ENCODE measurements around the gene SLC9A3. TPM values are rescaled to one million over a fixed set of nuclear protein-coding genes. Genes with fewer than 3 reads are reported as not detected.

SLC9A3 gene
- polyA plus RNA-seq, 1 experiment: 0.76 TPM

DNA sequence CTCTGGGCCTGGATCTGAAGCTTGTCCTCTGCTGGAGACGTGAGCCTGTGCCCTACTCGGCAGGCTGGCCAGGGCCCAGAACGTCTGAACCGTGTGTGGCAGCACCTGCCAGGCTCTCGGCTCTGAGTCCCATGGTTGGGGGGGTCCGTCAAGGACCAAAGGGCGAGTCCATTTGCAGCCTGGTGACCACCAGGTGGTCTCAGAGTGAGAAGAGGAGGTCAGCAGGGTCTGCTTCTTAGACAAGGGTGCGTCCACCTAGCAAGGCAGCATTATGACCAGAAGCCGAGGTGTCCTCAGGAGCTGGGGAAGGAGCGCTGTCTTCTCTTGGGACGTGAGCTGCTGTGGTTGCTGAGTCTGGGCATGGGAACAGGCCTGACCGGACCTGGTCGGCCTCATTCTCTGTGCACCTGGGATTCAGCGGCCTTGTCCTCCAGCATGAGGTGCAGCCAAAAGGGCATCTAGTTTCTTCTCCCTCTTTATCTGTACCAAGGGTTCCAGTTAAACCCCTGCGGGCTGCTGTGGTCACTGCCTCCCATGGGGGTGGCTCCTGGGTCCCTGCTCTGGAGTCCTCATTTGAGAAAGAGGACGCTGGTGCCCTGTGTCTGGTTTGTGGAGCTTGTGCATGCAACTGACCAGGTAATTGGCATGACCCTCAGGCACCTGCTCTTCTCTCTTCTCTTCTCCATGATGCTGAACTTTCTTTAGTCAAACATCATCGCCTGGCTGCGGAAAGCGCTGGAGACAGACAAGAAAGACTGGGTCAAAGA, 66.9 kb downstream of the SLC9A3 start:
- CTCF ChIA-PET: interaction anchor here (0.8 kb wide), 1 partner anchor 11 kb away, joined by 3 read pairs; no protein-coding TSS in a partner anchor
- Histone ChIP-seq H3K27ac (ENCODE audit: low read depth, low read length) (no peak overlapping the region), H3K27me3 (ENCODE audit: control insufficient read depth, insufficient read depth, low read length) (no peaks in the 10 kb centered on the region), H3K9me3 (ENCODE audit: control insufficient read depth, insufficient read depth, low read length) (no peaks in the 10 kb centered on the region; the same call in 1 of the 2 replicates), H3K4me3 (ENCODE audit: low read depth, low read length) (no peak overlapping the region)
- no peak for DNase-seq (ENCODE audit: low read depth, low spot score)
- TF ChIP-seq, protein P1, sequence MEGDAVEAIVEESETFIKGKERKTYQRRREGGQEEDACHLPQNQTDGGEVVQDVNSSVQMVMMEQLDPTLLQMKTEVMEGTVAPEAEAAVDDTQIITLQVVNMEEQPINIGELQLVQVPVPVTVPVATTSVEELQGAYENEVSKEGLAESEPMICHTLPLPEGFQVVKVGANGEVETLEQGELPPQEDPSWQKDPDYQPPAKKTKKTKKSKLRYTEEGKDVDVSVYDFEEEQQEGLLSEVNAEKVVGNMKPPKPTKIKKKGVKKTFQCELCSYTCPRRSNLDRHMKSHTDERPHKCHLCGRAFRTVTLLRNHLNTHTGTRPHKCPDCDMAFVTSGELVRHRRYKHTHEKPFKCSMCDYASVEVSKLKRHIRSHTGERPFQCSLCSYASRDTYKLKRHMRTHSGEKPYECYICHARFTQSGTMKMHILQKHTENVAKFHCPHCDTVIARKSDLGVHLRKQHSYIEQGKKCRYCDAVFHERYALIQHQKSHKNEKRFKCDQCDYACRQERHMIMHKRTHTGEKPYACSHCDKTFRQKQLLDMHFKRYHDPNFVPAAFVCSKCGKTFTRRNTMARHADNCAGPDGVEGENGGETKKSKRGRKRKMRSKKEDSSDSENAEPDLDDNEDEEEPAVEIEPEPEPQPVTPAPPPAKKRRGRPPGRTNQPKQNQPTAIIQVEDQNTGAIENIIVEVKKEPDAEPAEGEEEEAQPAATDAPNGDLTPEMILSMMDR (IDR thresholded peaks at IDR 0.05; ENCODE audit: low read depth, low read length): no peak
- POLR2A ChIA-PET: no interaction called here

DNA sequence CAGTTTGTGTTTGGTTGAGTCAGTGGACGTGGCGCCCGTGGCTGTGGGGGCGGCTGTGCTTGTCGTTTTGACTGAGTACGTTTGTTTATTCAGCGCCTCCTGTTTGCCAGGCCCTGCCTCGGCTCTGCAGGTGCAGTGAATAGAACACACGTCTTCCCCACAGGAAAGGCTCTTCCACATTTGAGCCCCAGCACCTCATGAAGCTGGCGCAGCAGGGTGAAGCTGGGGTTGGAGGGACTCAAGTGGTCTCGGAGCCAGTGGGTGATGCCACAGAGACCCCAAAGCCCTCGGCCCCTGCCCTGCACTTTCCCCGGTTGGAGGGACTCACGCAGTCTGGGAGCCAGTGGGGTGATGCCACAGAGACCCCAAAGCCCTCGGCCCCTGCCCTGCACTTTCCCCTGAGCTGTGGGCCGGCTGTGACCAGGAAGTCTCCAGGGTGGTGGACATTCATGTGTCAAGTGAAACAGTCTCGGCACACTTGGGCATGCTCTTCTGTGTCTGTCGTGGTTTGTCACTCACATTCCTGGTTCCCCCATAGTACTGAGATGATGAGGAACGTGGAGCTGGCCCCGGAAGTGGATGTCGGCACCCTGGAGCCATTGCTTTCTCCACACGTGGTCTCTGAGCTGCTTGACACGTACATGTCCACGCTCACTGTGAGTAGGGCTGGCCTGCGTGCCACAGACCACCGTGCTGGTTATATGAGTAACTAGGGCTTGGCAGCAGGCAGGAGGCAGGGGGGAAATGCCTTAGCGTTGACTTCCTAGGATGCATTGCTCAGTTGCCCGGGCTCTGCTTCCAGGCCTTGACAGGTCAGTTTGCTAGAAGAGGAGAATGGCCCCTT, 67.7 kb downstream of the SLC9A3 start:
- no peak for DNase-seq (ENCODE audit: low read depth, low spot score)
- no peak overlapping the region for H3K4me3 ChIP-seq (ENCODE audit: low read depth, low read length)
- CTCF ChIA-PET: interaction anchor here (0.8 kb wide), 1 partner anchor 10 kb away, joined by 3 read pairs; no protein-coding TSS in a partner anchor
- POLR2A ChIA-PET: no interaction called here
- H3K9me3 ChIP-seq (ENCODE audit: control insufficient read depth, insufficient read depth, low read length): no peaks in the 10 kb centered on the region; the same call in 1 of the 2 replicates
- TF ChIP-seq, protein P1 (IDR thresholded peaks at IDR 0.05; ENCODE audit: low read depth, low read length): no peak
- H3K27me3 ChIP-seq (ENCODE audit: control insufficient read depth, insufficient read depth, low read length): no peaks in the 10 kb centered on the region
- H3K27ac ChIP-seq (ENCODE audit: low read depth, low read length): no peak overlapping the region

DNA sequence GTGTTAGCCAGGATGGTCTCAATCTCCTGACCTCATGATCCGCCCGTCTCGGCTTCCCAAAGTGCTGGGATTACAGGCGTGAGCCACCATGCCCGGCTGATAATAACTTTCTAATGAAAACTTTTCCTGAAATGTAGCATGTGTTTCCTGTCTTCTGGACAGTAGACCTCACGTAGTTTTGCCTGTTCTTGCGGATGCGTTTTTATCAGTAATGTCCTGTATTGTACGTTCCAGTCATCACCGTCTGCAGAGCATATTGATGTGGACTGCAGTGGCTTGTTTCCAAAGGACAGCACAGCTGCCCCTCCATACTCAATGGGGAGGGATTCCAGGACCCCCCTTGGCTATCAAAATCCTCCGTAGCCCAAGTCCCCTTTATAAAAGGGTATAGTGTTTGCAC, 68.4 kb downstream of the SLC9A3 start:
- TF ChIP-seq, protein P1 (IDR thresholded peaks at IDR 0.05; ENCODE audit: low read depth, low read length): no peak
- no peaks in the 10 kb centered on the region; the same call in 1 of the 2 replicates for H3K9me3 ChIP-seq (ENCODE audit: control insufficient read depth, insufficient read depth, low read length)
- H3K4me3 ChIP-seq (ENCODE audit: low read depth, low read length): no peak overlapping the region
- H3K27ac ChIP-seq (ENCODE audit: low read depth, low read length): no peak overlapping the region
- DNase-seq (ENCODE audit: low read depth, low spot score): no peak
- ChIA-PET CTCF (interaction anchor here (1.0 kb wide), 1 partner anchor 9 kb away, joined by 4 read pairs; no protein-coding TSS in a partner anchor), POLR2A (no interaction called here)
- no peaks in the 10 kb centered on the region for H3K27me3 ChIP-seq (ENCODE audit: control insufficient read depth, insufficient read depth, low read length)

DNA sequence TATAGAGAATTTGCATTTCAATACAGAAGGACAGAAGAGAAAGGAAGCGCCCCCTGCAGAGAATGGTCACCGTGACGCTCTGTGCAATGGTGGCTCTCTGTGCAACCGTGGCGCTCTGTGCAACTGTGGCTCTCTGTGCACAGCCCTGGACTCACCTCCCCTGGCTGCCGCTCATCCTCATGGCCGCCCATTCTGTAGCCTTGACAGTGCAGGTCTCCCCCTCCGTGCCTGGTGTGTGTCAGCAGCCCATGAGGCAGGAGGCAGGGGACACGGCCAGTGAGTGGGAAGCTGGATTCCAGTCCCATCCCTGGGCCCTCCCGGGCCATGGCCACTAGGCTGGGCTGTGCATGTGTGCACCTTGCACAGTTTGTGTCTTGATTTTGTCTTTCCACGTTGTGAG, 69.3 kb downstream of the SLC9A3 start:
- DNase-seq (ENCODE audit: low read depth, low spot score): no peak
- H3K9me3 ChIP-seq (ENCODE audit: control insufficient read depth, insufficient read depth, low read length): no peaks in the 10 kb centered on the region; the same call in 1 of the 2 replicates
- no peak overlapping the region for H3K4me3 ChIP-seq (ENCODE audit: low read depth, low read length)
- ChIA-PET CTCF (interaction anchor here (1.0 kb wide), 1 partner anchor 8 kb away, joined by 4 read pairs; no protein-coding TSS in a partner anchor), POLR2A (no interaction called here)
- H3K27me3 ChIP-seq (ENCODE audit: control insufficient read depth, insufficient read depth, low read length): no peaks in the 10 kb centered on the region
- TF ChIP-seq, protein P1 (IDR thresholded peaks at IDR 0.05; ENCODE audit: low read depth, low read length): no peak
- no peak overlapping the region for H3K27ac ChIP-seq (ENCODE audit: low read depth, low read length)

All from AG04450 (cell line).